Hematopoietic multipotent progenitor cell treated with erythropoietin and hydrocortisone succinate and interleukin-3 and kit ligand, for 15 days (in vitro differentiated cells): ENCODE measurements around the gene AKAP13.

Experiments used
- DNase-seq: peaks from one replicate; pipeline ENCODE4 v3.0.0-alpha.2; 2015; ENCODE audit warnings: low spot score

Gene AKAP13

GRCh38 chr15:85756411-85757072, 376.1 kb downstream of the AKAP13 start:
- no peak for DNase-seq

- no peak for DNase-seq
These were observed 376.9 kb downstream of the AKAP13 start for GRCh38 chr15:85757073-85757938.

GRCh38 chr15:85757939-85758654, 377.7 kb downstream of the AKAP13 start:
- DNase-seq, result no peak

GRCh38 chr15:85758655-85758978, 378.2 kb downstream of the AKAP13 start:
- no peak for DNase-seq

GRCh38 chr15:85759376-85759775, 379.0 kb downstream of the AKAP13 start:
- DNase-seq, result peak; percentile 55

GRCh38 chr15:85760049-85760448, 379.6 kb downstream of the AKAP13 start:
- no peak for DNase-seq

GRCh38 chr15:85760531-85761371, 380.3 kb downstream of the AKAP13 start:
- no peak for DNase-seq

- no peak for DNase-seq
These were observed 381.2 kb downstream of the AKAP13 start for GRCh38 chr15:85761635-85762034.

GRCh38 chr15:85762039-85762755, 381.8 kb downstream of the AKAP13 start:
- no peak for DNase-seq

GRCh38 chr15:85762756-85763127, 382.3 kb downstream of the AKAP13 start:
- DNase-seq, result no peak

- no peak for DNase-seq
These were observed 382.8 kb downstream of the AKAP13 start for GRCh38 chr15:85763157-85763556.

- no peak for DNase-seq
These were observed 383.6 kb downstream of the AKAP13 start for GRCh38 chr15:85763673-85764633.

- no peak for DNase-seq
These were observed 384.4 kb downstream of the AKAP13 start for GRCh38 chr15:85764649-85765277.

GRCh38 chr15:85766001-85766831, 385.8 kb downstream of the AKAP13 start:
- DNase-seq, result no peak

- DNase-seq, result no peak
These were observed 387.6 kb downstream of the AKAP13 start for GRCh38 chr15:85767785-85768529.

GRCh38 chr15:85768595-85769168, 388.3 kb downstream of the AKAP13 start:
- DNase-seq, result no peak

GRCh38 chr15:85769182-85769900, 388.9 kb downstream of the AKAP13 start:
- no peak for DNase-seq
